CD14-positive monocyte (primary cell): ENCODE data around the gene SLC24A3. TPM values are rescaled to one million over a fixed set of nuclear protein-coding genes. Genes with fewer than 3 reads are reported as not detected.

Source experiments
- DNase-seq, 3 donors: peaks; one replicate each; pipeline ENCODE4 v3.0.0-alpha.2; 2011 to 2022
- H2AFZ ChIP-seq: 2 replicates; pipeline ENCODE4 v1.6.0; 2012; ENCODE audit warnings: mild to moderate bottlenecking, low read depth, low read length, inconsistent platforms; ENCODE audit not compliant: insufficient read depth, poor library complexity, severe bottlenecking
- H3K27ac ChIP-seq, 2 donors: 1 replicate in 1 of 2; 2 replicates in 1 of 2; pipeline ENCODE4 v1.5.1; 2012 to 2013; ENCODE audit warnings: low read length in 2 of 2, control low read depth in 1 of 2, inconsistent platforms in 1 of 2, low read depth in 1 of 2, mild to moderate bottlenecking in 1 of 2
- H3K27me3 ChIP-seq, 2 donors: one replicate each; pipeline versions ENCODE4 v1.6.0 to v1.6.1; 2011 to 2013; ENCODE audit warnings: low read length in 2 of 2; ENCODE audit not compliant: control insufficient read depth in 2 of 2, insufficient read depth in 2 of 2
- H3K36me3 ChIP-seq, 2 donors: replicated peaks in 1 of 2; 1 replicate in 1 of 2; 2 replicates in 1 of 2; pipeline versions ENCODE4 v1.5.1 to v1.6.1; 2012 to 2013; ENCODE audit warnings: low read length in 2 of 2, control low read depth in 1 of 2, inconsistent platforms in 1 of 2, mild to moderate bottlenecking in 1 of 2; ENCODE audit not compliant: insufficient read depth in 2 of 2, control insufficient read depth in 1 of 2
- H3K4me1 ChIP-seq, 2 donors: 1 replicate in 1 of 2; 2 replicates in 1 of 2; pipeline versions ENCODE4 v1.5.1 to v1.6.1; 2012 to 2013; ENCODE audit warnings: low read length in 2 of 2, control low read depth in 1 of 2, inconsistent platforms in 1 of 2, mild to moderate bottlenecking in 1 of 2, moderate library complexity in 1 of 2; ENCODE audit not compliant: insufficient read depth in 2 of 2, control insufficient read depth in 1 of 2
- H3K4me2 ChIP-seq: replicated peaks from 2 replicates; pipeline ENCODE3; 2012; ENCODE audit warnings: low read length, moderate library complexity, mild to moderate bottlenecking; ENCODE audit not compliant: poor library complexity, severe bottlenecking; ENCODE audit errors: extremely low read depth
- H3K4me3 ChIP-seq, 3 experiments: fragments of 200-600 bp in 1 of 3; sonication (generic) in 1 of 3; replicated peaks in 1 of 3; 1 replicate in 2 of 3; 2 replicates in 1 of 3; pipeline ENCODE4 v1.5.1; 2011 to 2013; ENCODE audit warnings: low read length in 3 of 3, mild to moderate bottlenecking in 3 of 3, control low read depth in 2 of 3, low read depth in 2 of 3, inconsistent platforms in 1 of 3, moderate library complexity in 1 of 3
- H3K79me2 ChIP-seq: 2 replicates; pipeline ENCODE4 v1.6.0; 2012; ENCODE audit warnings: mild to moderate bottlenecking, control low read depth, inconsistent platforms, low read length, moderate library complexity; ENCODE audit not compliant: insufficient read depth
- H3K9ac ChIP-seq: 2 replicates; pipeline ENCODE4 v1.6.0; 2017; ENCODE audit warnings: low read length, mild to moderate bottlenecking; ENCODE audit not compliant: insufficient read depth, poor library complexity, severe bottlenecking
- H3K9me3 ChIP-seq, 2 donors: replicated peaks in 1 of 2; 1 replicate in 1 of 2; 2 replicates in 1 of 2; pipeline versions ENCODE4 v1.5.1 to v1.6.1; 2012 to 2013; ENCODE audit warnings: low read length in 2 of 2, control low read depth in 1 of 2; ENCODE audit not compliant: control insufficient read depth in 1 of 2, insufficient read depth in 1 of 2
- H4K20me1 ChIP-seq: 2 replicates; pipeline ENCODE4 v1.6.0; 2012; ENCODE audit warnings: mild to moderate bottlenecking, low read length, control low read depth, moderate library complexity; ENCODE audit not compliant: insufficient read depth
- H3K27ac Mint-ChIP-seq, 7 donors: one replicate each; pipeline ENCODE4 v1.8.0; 2020; ENCODE audit warnings: mild to moderate bottlenecking in 7 of 7, mixed read lengths in 7 of 7, moderate library complexity in 6 of 7, inconsistent platforms in 2 of 7
- H3K27me3 Mint-ChIP-seq, 3 donors: one replicate each; pipeline ENCODE4 v1.8.0; 2021 to 2022; ENCODE audit warnings: low read depth in 3 of 3, mild to moderate bottlenecking in 3 of 3, mixed read lengths in 3 of 3, moderate library complexity in 3 of 3, inconsistent platforms in 1 of 3
- H3K36me3 Mint-ChIP-seq, 2 donors: one replicate each; pipeline ENCODE4 v1.8.0; 2020; ENCODE audit warnings: mixed read lengths in 2 of 2, inconsistent platforms in 1 of 2, mild to moderate bottlenecking in 1 of 2
- H3K4me1 Mint-ChIP-seq: one replicate; pipeline ENCODE4 v1.8.0; 2020; ENCODE audit warnings: mild to moderate bottlenecking, mixed read lengths
- H3K4me3 Mint-ChIP-seq, 2 donors: one replicate each; pipeline ENCODE4 v1.8.0; 2020; ENCODE audit warnings: mild to moderate bottlenecking in 2 of 2, mixed read lengths in 2 of 2, moderate library complexity in 1 of 2
- H3K9me3 Mint-ChIP-seq, 7 donors: one replicate each; pipeline ENCODE4 v1.8.0; 2020 to 2022; ENCODE audit warnings: mixed read lengths in 7 of 7, mild to moderate bottlenecking in 6 of 7, moderate library complexity in 6 of 7, inconsistent platforms in 2 of 7
- CTCF ChIP-seq: fragments of 200-600 bp; IDR thresholded peaks from one replicate; pipeline ENCODE4 v1.8.0; 2022; ENCODE audit warnings: antibody characterized with exemption, mild to moderate bottlenecking
- WGBS: methylation state at CpG from one replicate; pipeline ENCODE4 v1.1.5; 2013; ENCODE audit warnings: missing lambda C conversion rate; ENCODE audit not compliant: insufficient coverage; 5-methylcytosine and 5-hydroxymethylcytosine counted together
- intact Hi-C, 2 donors: fragments of 100-400 bp; cut with micrococcal nuclease; formaldehyde crosslinking; loops; one replicate each; pipeline versions ENCODE4 v1.15.0 to v1.15.1; 2023
- polyA plus RNA-seq, 3 donors: library from polyadenylated mRNA; depleted of rRNA in 1 of 3; unstranded in 2 of 3; stranded (reverse) in 1 of 3; fragments of 300-500 nt in 2 of 3; fragments of >200 nt in 1 of 3; fragmentation: Illumina TruSeq in 2 of 3; gene quantifications; 1 replicate in 2 of 3; 2 replicates in 1 of 3; pipeline ENCODE4 v1.2.3, GENCODE V29; 2012 to 2021

SLC24A3 gene
- polyA plus RNA-seq, 3 donors, result 0.04 to 0.08 TPM; not detected in 1

- no peak for TF ChIP-seq CTCF
- Mint-ChIP-seq H3K36me3 (no peaks in the 10 kb centered on the region), H3K4me3 (no peak overlapping the region)
Measured at GRCh38 chr20:19193349-19193748, 19.1 kb upstream of the SLC24A3 start.

GRCh38 chr20:19205981-19206396 is 6.5 kb upstream of the SLC24A3 start:
- TF ChIP-seq CTCF, result peak; percentile 95
- intact Hi-C loops, result loop anchor here (2.0 to 5.0 kb wide), 3 partner anchors 377 to 456 kb away; no protein-coding TSS in a partner anchor
- peaks cover 7 to 17% (median 13%) of the 10 kb centered on the region in 3 donors for H3K27me3 Mint-ChIP-seq

More at GRCh38 chr20:19193349-19193748, 19.1 kb upstream of the SLC24A3 start:
- intact Hi-C loops, result no loop called here
- H3K27ac Mint-ChIP-seq, result no peak overlapping the region
- peaks cover 0 to 4% (median 2%) of the 10 kb centered on the region in 3 donors for H3K27me3 Mint-ChIP-seq
- Histone ChIP-seq H3K9ac (no peak overlapping the region), H3K4me1 (no peaks in the 10 kb centered on the region), H2AFZ (no peak overlapping the region), H3K27ac (no peak overlapping the region), H3K4me3 (no peak overlapping the region), H3K27me3 (no peaks in the 10 kb centered on the region), H3K4me2 (no peak overlapping the region), H3K79me2 (no peaks in the 10 kb centered on the region), H3K9me3 (no peaks in the 10 kb centered on the region), H4K20me1 (no peaks in the 10 kb centered on the region), H3K36me3 (no peaks in the 10 kb centered on the region)
- DNase-seq, result no peak
- peaks cover 0 to 7% (median 0%) of the 10 kb centered on the region in 7 donors for H3K9me3 Mint-ChIP-seq
- WGBS, result no CpG with 5 or more reads among the region's 5 CpGs
- H3K4me1 Mint-ChIP-seq, result no peaks in the 10 kb centered on the region

More at GRCh38 chr20:19205981-19206396, 6.5 kb upstream of the SLC24A3 start:
- Histone ChIP-seq H3K4me1 (no peaks in the 10 kb centered on the region), H3K27ac (no peak overlapping the region), H3K79me2 (no peaks in the 10 kb centered on the region), H3K9ac (no peak overlapping the region), H4K20me1 (no peaks in the 10 kb centered on the region), H3K27me3 (peaks cover 9 to 11% of the 10 kb centered on the region in 2 donors), H3K9me3 (no peaks in the 10 kb centered on the region), H3K4me3 (no peak overlapping the region), H3K4me2 (no peak overlapping the region), H2AFZ (no peak overlapping the region), H3K36me3 (no peaks in the 10 kb centered on the region)
- no peak overlapping the region for H3K27ac Mint-ChIP-seq
- no peaks in the 10 kb centered on the region for H3K36me3 Mint-ChIP-seq
- DNase-seq, result peak; percentile 53 to 70 (median 69)
- WGBS, result 0% methylated on average over 3 of the region's 8 CpGs
- peaks cover 0 to 4% (median 3%) of the 10 kb centered on the region in 7 donors for H3K9me3 Mint-ChIP-seq
- no peak overlapping the region for H3K4me3 Mint-ChIP-seq
- H3K4me1 Mint-ChIP-seq, result no peaks in the 10 kb centered on the region
